Peyer's patch (tissue), 4 donors: ENCODE measurements around the gene SLC13A5.

Source experiments
- CTCF ChIP-seq, 6 experiments: fragments of 450-650 bp in 4 of 6; fragments of 200-600 bp in 2 of 6; sonication (generic) in 1 of 6; IDR thresholded peaks; one replicate each; pipeline ENCODE4 v1.5.1; 2017 to 2019; ENCODE audit warnings: antibody characterized with exemption in 6 of 6, mild to moderate bottlenecking in 3 of 6, moderate library complexity in 1 of 6
- POLR2A ChIP-seq, 2 donors: fragments of 450-650 bp; IDR thresholded peaks; one replicate each; pipeline ENCODE4 v1.5.1; 2017; ENCODE audit warnings: antibody characterized with exemption in 2 of 2, mild to moderate bottlenecking in 2 of 2, moderate library complexity in 2 of 2

GRCh38 chr17:6636105-6636504 is 77.1 kb downstream of the SLC13A5 start:
- TF ChIP-seq CTCF (IDR thresholded peaks at IDR 0.05) (no peak), POLR2A (IDR thresholded peaks at IDR 0.05) (no peak)
